SK-N-MC (cell line): ENCODE measurements around the gene DOK3.

Experiments
- EZH2 ChIP-seq: fragments of 200-600 bp; sonication (generic); IDR thresholded peaks from one replicate; pipeline ENCODE4 v1.6.1; 2017; ENCODE audit warnings: antibody characterized with exemption
- POLR2AphosphoS5 ChIP-seq: IDR thresholded peaks from 2 replicates; pipeline ENCODE4 v1.6.1; 2012; ENCODE audit warnings: mild to moderate bottlenecking, low read depth, low read length, borderline replicate concordance

- no peak for TF ChIP-seq EZH2
- no peak for TF ChIP-seq POLR2AphosphoS5
Observed at GRCh38 chr5:177531209-177531940, 21.7 kb upstream of the DOK3 start.
